G401 (cell line): ENCODE results near the gene IGF2. TPM values are rescaled to one million over a fixed set of nuclear protein-coding genes. Genes with fewer than 3 reads are reported as not detected.

Experiments used
- DNase-seq: peaks from one replicate; pipeline ENCODE4 v3.0.0-alpha.2; 2015; ENCODE audit warnings: low spot score
- in situ Hi-C: cut with HindIII; loops from 2 replicates; pipeline ENCODE4 v1.10.0; 2016; ENCODE audit warnings: low sequenced_read_pairs, mixed read lengths
- total RNA-seq: library from RNA; depleted of rRNA; stranded (reverse); fragments of >200 nt; shearing (Covaris generic); gene quantifications from 2 replicates; pipeline ENCODE4 v1.2.3, GENCODE V29; 2014

Gene IGF2
- total RNA-seq, 1 experiment from 2014 or later: not detected

DNA sequence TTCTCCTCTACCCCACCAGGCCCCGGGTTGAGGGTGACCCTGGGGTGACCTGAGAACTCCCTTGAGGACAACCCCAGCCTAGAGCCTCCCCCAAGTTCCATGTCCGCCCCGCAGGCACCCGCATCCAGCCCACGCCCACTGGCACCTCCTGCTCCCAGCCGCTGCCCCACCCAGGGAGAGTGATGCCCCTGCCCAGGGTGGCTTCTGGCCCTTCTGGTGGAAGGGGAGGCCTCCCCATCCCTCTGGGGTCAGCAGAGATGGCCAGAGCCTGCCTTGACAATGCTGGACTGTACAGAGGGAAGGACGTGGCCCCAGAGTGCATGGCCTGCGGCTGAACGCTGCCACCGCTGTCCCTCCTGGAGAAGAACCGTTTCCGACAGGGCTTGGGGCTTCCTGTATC, 33.5 kb upstream of the IGF2 start:
- no peak for DNase-seq
- in situ Hi-C loops: no loop called here

- in situ Hi-C loops: no loop called here
- no peak for DNase-seq
Measured at GRCh38 chr11:2171591-2172003, 32.4 kb upstream of the IGF2 start, which contains the start of gene TH. Gene TH (minus strand): TSS chr11:2171815. CDS start chr11:2171786, 29 bp downstream.

DNA sequence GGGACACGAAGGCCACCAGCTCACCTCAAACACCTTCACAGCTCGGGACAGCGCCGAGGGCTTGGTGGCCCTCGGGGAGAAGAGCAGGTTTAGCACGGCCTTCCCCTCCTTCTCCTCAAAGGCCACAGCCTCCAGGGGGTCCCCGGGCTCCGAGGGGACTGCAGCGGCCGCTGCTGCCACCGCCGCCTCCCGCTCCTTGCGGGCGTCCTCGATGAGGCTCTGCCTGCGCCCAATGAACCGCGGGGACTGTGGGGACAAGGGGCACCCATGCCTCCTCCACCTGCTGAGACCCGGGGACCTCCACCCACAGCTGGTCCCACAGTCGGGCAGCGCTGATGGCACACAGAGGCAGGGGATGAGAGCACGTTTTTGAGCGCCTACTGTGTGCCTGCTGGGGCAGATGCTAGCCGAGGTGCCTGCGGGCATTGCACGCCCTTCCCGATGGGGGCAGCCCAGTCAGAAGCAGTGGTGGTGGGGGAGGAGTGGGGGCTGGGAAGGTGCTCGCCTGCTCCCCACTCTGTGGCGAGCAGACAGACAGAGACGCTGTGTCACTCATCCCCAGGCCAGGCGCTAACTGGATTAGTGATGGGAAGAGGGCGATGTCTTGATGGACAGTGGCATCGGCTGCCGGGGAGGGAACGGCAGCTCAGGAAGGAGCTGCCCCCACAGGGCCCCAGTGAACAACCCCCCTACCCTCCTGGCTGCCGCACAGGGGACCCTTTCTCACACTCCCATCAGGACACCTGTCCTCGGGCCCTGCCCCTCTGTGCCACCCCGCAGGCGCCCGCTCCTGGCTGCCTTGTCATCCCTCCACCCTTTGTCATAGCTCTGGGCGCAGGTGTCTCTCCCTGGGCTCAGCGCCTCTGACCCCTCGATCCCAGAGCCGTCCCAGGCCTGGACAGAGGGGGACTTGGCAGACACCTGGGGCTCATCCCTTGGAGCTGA, 30.7 kb upstream of the IGF2 start:
- DNase-seq: no peak
- in situ Hi-C loops: no loop called here

- in situ Hi-C loops: no loop called here
- no peak for DNase-seq
Measured at GRCh38 chr11:2169005-2169378, 29.8 kb upstream of the IGF2 start.

DNA sequence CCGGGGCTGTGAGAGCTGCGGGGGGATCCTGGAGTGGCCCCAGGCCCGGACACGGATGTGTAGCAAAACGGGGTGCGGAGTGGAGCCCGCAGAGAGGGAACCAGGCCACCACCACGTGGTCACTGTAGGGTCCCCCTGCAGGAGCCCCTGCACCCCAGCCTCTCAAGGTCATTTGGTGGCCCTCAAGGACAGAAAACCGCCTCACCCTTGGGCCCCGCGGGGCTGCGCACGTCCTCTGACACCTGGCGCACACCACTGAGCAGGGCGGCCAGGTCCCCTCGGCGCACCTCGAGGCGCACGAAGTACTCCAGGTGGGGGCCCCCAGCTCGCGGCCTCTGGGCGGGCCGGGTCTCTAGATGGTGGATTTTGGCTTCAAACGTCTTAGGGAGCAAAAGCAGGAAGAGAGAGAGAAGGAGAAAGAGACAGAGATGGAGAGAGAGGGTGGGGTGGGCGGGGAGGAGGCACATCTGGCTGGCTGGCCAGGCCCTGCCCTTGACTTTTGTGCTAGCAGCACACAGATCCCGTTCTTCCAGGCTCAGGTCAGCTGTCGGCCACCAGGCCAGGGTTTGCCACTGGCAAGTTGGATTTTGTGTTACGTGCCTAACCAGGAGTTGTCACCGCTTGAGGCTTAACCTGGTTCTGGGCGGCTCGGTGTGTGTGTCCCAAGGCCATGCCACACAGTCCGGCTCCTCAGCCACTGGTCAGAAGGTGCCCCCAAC, 29.3 kb upstream of the IGF2 start:
- in situ Hi-C loops: no loop called here
- no peak for DNase-seq

DNA sequence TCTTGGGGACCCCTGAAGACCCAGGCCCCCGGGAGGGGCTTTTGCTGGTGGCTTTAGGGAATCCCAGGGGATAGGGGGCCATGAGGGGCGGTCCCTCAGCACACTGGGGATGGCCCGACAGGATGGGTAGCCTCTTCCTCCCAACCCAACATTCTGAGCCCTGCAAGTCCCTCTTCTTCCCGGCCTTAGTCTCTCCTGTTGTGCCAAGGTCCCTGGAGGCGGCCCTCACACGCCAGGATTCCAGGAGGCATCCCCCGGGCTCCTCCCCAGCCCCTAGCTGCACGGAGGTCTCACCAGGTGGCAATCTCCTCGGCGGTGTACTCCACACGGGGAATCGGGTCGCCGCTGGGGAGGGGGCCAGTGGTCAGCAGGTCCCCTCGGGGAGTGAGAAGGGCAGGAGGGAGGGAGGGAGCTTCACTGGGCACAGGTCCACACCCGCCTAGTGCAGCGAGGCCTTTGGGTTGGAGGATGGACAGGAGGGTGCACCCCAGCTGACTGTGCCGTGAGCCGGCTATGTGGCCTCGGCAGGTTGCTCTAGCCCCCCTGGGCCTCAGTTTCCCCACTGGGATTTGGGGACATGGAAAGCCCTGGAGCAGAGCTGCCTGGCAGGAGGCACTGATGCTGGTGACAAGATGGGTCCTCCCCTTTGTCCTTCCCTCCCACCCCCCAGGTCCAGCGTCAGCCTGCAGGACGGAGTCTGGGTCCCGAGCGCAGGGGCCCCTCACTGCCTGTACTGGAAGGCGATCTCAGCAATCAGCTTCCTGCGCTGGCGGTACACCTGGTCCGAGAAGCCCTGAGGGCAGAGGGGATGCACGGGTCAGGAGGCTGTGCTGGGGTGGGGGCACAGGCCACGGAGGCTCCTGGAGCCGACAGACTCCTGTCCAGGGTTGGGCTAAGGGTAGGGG, 28.2 kb upstream of the IGF2 start:
- in situ Hi-C loops: no loop called here
- DNase-seq: no peak

GRCh38 chr11:2166091-2166851, 27.1 kb upstream of the IGF2 start:
- DNase-seq: no peak
- in situ Hi-C loops: no loop called here

GRCh38 chr11:2165571-2165970, 26.4 kb upstream of the IGF2 start:
- DNase-seq: no peak
- in situ Hi-C loops: no loop called here

DNA sequence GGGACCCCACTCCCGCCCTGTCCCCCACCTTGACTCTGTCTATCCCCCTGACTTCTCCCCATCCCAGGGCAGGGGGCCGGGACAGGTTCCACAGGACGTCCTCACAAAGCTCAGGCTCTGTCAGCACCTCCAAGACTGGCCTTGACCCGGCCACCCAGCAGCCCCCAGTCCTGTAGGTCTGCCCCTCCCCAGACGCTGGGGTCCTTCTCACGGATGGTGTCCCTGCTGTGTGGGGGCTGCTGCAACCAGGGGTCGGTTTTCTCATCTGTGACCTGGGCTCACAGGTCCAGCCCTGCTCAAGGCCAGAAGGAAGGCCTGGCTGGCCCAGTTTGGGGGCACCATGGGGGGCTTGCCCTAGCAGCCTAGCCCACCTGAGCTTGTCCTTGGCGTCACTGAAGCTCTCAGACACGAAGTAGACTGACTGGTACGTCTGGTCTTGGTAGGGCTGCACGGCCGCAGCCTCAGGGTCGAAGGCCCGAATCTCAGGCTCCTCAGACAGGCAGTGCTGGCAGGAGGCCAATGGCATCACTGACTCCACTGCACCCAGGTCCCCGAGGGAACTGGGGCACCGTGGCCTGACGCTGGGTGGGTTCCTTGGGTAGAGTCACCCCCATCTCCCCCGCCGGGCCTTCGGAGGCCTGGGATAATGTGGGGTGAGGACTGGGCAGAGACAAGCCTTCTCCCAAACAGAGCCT, 25.8 kb upstream of the IGF2 start:
- no peak for DNase-seq
- in situ Hi-C loops: no loop called here

- in situ Hi-C loops: no loop called here
- DNase-seq: no peak
Measured at GRCh38 chr11:2164081-2164480, 24.9 kb upstream of the IGF2 start.

DNA sequence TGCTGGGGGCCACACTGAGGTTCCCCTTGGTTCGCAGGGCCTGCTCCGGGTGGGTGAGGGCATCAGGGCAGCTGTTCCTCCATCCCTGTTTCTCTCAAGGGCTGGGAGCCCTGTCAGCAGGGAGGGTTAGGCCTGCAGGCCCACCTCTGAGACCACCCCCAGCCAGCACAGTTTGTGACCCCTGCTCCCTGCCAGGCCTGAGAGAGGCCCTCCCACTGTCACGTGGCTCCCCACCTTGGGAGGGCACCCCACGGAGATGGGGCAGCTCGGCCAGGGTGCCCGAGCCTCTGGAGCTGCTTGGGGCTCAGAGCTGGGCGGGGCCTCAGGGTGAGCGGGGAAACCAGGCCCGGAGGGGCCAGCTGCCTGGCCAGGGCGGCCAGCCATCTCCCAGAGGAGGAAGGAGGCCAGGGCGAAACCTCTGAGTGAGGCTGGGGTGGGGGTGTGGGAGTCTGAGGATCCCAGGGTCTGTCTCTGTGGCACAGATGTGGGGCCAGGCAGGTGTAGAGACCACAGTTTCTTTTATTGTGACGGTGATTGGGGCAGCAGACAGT, 24.3 kb upstream of the IGF2 start:
- DNase-seq: no peak
- in situ Hi-C loops: no loop called here

- no peak for DNase-seq
- in situ Hi-C loops: no loop called here
Measured at GRCh38 chr11:2160736-2161259, 21.6 kb upstream of the IGF2 start, which contains the start of gene INS. Gene INS (minus strand): TSS chr11:2161209. CDS start chr11:2160971, 238 bp downstream.

DNA sequence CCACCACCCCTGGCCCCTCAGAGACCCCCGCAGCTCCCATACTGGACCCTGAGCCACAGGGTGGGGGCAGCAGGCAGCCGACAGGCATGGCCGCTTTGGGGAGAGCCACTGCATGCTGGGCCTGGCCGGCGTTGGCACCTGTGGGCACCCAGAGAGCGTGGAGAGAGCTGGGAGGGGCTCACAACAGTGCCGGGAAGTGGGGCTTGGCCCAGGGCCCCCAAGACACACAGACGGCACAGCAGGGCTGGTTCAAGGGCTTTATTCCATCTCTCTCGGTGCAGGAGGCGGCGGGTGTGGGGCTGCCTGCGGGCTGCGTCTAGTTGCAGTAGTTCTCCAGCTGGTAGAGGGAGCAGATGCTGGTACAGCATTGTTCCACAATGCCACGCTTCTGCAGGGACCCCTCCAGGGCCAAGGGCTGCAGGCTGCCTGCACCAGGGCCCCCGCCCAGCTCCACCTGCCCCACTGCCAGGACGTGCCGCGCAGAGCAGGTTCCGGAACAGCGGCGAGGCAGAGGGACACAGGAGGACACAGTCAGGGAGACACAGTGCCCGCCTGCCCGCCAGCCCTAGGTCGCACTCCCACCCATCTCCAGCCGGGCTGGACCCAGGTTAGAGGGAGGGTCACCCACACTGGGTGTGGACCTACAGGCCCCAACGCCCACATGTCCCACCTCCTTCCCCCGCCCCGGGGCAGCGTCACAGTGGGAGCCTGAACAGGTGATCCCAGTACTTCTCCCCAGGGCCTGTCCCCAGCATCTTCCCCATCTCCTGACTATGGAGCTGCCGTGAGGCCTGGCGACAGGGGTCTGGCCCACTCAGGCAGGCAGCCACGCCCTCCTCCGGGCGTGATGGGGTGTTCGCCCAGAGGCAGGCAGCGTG, 20.6 kb upstream of the IGF2 start:
- in situ Hi-C loops: no loop called here

GRCh38 chr11:2158966-2159365, 19.8 kb upstream of the IGF2 start:
- no peak for DNase-seq
- in situ Hi-C loops: no loop called here

More for the DNA sequence above, 20.6 kb upstream of the IGF2 start:
- no peak for DNase-seq

- in situ Hi-C loops: no loop called here
Measured at GRCh38 chr11:2158296-2158737, 19.1 kb upstream of the IGF2 start.

GRCh38 chr11:2157294-2158040, 18.3 kb upstream of the IGF2 start:
- no peak for DNase-seq
- in situ Hi-C loops: no loop called here

More at GRCh38 chr11:2158296-2158737, 19.1 kb upstream of the IGF2 start:
- DNase-seq: no peak
